Body of pancreas (tissue), 4 donors: ENCODE data around the gene ROBO1. TPM values are rescaled to one million over a fixed set of nuclear protein-coding genes. Genes with fewer than 3 reads are reported as not detected.
A peak's percentile ranks its signal among the peaks of the same experiment; 100 is the strongest.

Source experiments
- ATAC-seq: fragments of 150-250 bp; one replicate; pipeline ENCODE4 v1.9.1; 2016
- DNase-seq, 4 donors: peaks; one replicate each; pipeline ENCODE4 v3.0.0-alpha.2; 2019
- H3K27ac ChIP-seq, 4 donors: fragments of 200-600 bp; sonication (generic); 1 replicate in 3 of 4; 2 replicates in 1 of 4; pipeline versions ENCODE4 v1.5.1 to v1.6.1; 2016 to 2019; ENCODE audit warnings: mild to moderate bottlenecking in 1 of 4, mixed read lengths in 1 of 4, moderate library complexity in 1 of 4
- H3K27me3 ChIP-seq, 2 donors: fragments of 200-600 bp; sonication (generic); one replicate each; pipeline ENCODE4 v1.6.0; 2016; ENCODE audit warnings: mild to moderate bottlenecking in 1 of 2
- H3K36me3 ChIP-seq, 2 donors: fragments of 200-600 bp; sonication (generic); replicated peaks in 1 of 2; 2 replicates each; pipeline ENCODE4 v1.5.1; 2016; ENCODE audit warnings: low read depth in 2 of 2; ENCODE audit not compliant: insufficient read depth in 1 of 2
- H3K4me1 ChIP-seq: fragments of 200-600 bp; sonication (generic); one replicate; pipeline ENCODE4 v1.6.0; 2016
- H3K4me3 ChIP-seq, 2 donors: fragments of 200-600 bp; sonication (generic); 1 replicate in 1 of 2; 2 replicates in 1 of 2; pipeline ENCODE4 v1.5.1; 2016 to 2019
- H3K9me3 ChIP-seq, 3 donors: fragments of 200-600 bp; sonication (generic); 1 replicate in 2 of 3; 2 replicates in 1 of 3; pipeline ENCODE4 v1.5.1; 2016
- CTCF ChIP-seq, 7 experiments: fragments of 450-650 bp in 4 of 7; fragments of 200-600 bp in 3 of 7; sonication (generic) in 3 of 7; IDR thresholded peaks; one replicate each; pipeline ENCODE4 v1.5.1; 2016 to 2019; ENCODE audit warnings: antibody characterized with exemption in 7 of 7
- POLR2A ChIP-seq, 3 donors: fragments of 450-650 bp; IDR thresholded peaks; one replicate each; pipeline ENCODE4 v1.6.1; 2016; ENCODE audit warnings: antibody characterized with exemption in 3 of 3, mild to moderate bottlenecking in 2 of 3
- WGBS, 2 donors: methylation state at CpG; one replicate each; pipeline ENCODE4 v1.1.5; 2017; 5-methylcytosine and 5-hydroxymethylcytosine counted together
- intact Hi-C: fragments of 100-400 bp; cut with DNase I; formaldehyde crosslinking; loops from one replicate; pipeline ENCODE4 v1.15.1; 2023
- total RNA-seq, 2 donors: library from RNA; depleted of rRNA; stranded (reverse); fragments of >200 nt; gene quantifications; one replicate each; pipeline ENCODE4 v1.1.0, GENCODE V29; 2016

Gene ROBO1
- total RNA-seq, 2 donors from 2014 or later = 3.9 to 9.9 TPM

GRCh38 chr3:78872195-78872594 is 895.6 kb downstream of the ROBO1 start:
- DNase-seq = no peak
- Histone ChIP-seq H3K27me3 (no peaks in the 10 kb centered on the region), H3K36me3 (no peaks in the 10 kb centered on the region), H3K4me3 (no peak overlapping the region), H3K27ac (no peak overlapping the region), H3K9me3 (no peaks in the 10 kb centered on the region), H3K4me1 (no peaks in the 10 kb centered on the region)
- WGBS, 2 donors = 7 to 14% methylated on average over 3 of the region's 3 CpGs
- intact Hi-C loops = no loop called here
- peak; percentile 18 for ATAC-seq
- TF ChIP-seq CTCF (IDR thresholded peaks at IDR 0.05) = no peak
- no peak for TF ChIP-seq POLR2A (IDR thresholded peaks at IDR 0.05)

- WGBS, 2 donors = 70 to 71% methylated on average over 4 of the region's 4 CpGs
- intact Hi-C loops = no loop called here
- ATAC-seq = no peak
Measured at GRCh38 chr3:78871048-78871447, 896.8 kb downstream of the ROBO1 start.

GRCh38 chr3:78870484-78870883 is 897.3 kb downstream of the ROBO1 start:
- Histone ChIP-seq H3K27me3 (no peaks in the 10 kb centered on the region), H3K9me3 (no peaks in the 10 kb centered on the region), H3K4me1 (no peaks in the 10 kb centered on the region), H3K4me3 (no peak overlapping the region), H3K36me3 (no peaks in the 10 kb centered on the region), H3K27ac (no peak overlapping the region)
- DNase-seq = no peak
- TF ChIP-seq POLR2A (IDR thresholded peaks at IDR 0.05) (no peak), CTCF (IDR thresholded peaks at IDR 0.05) (no peak)
- WGBS, 2 donors = 71 to 73% methylated on average over 3 of the region's 3 CpGs
- no peak for ATAC-seq
- intact Hi-C loops = no loop called here

More at GRCh38 chr3:78871048-78871447, 896.8 kb downstream of the ROBO1 start:
- Histone ChIP-seq H3K27me3 (no peaks in the 10 kb centered on the region), H3K4me3 (no peak overlapping the region), H3K4me1 (no peaks in the 10 kb centered on the region), H3K27ac (no peak overlapping the region), H3K36me3 (no peaks in the 10 kb centered on the region), H3K9me3 (no peaks in the 10 kb centered on the region)
- TF ChIP-seq POLR2A (IDR thresholded peaks at IDR 0.05) (no peak), CTCF (IDR thresholded peaks at IDR 0.05) (no peak)
- DNase-seq = no peak

GRCh38 chr3:78868570-78868969 is 899.2 kb downstream of the ROBO1 start:
- intact Hi-C loops = no loop called here
- Histone ChIP-seq H3K4me1 (no peaks in the 10 kb centered on the region), H3K27ac (no peak overlapping the region), H3K9me3 (no peaks in the 10 kb centered on the region), H3K4me3 (no peak overlapping the region), H3K27me3 (no peaks in the 10 kb centered on the region), H3K36me3 (no peaks in the 10 kb centered on the region)
- DNase-seq (no peak), ATAC-seq (no peak)
- no peak for TF ChIP-seq CTCF (IDR thresholded peaks at IDR 0.05)
- TF ChIP-seq POLR2A (IDR thresholded peaks at IDR 0.05) = no peak
- WGBS, 2 donors = 69 to 74% methylated on average over 1 of the region's 1 CpG
